IPS-15b (cell line): Measurements from ENCODE around the gene SLC25A13.

Experiments used
- H3K27me3 ChIP-seq: one replicate; pipeline ENCODE4 v1.6.1; 2013; ENCODE audit warnings: low read length; ENCODE audit not compliant: control insufficient read depth, insufficient read depth
- H3K36me3 ChIP-seq: one replicate; pipeline ENCODE4 v1.6.1; 2013; ENCODE audit warnings: low read length; ENCODE audit not compliant: control insufficient read depth, insufficient read depth
- H3K4me1 ChIP-seq: one replicate; pipeline ENCODE4 v1.6.1; 2013; ENCODE audit warnings: mild to moderate bottlenecking, low read length; ENCODE audit not compliant: control insufficient read depth, insufficient read depth
- H3K4me3 ChIP-seq: one replicate; pipeline ENCODE4 v1.5.1; 2013; ENCODE audit warnings: low read depth, low read length
- H3K9ac ChIP-seq: one replicate; pipeline ENCODE4 v1.6.1; 2013; ENCODE audit warnings: low read depth, mild to moderate bottlenecking, low read length
- H3K9me3 ChIP-seq: one replicate; pipeline ENCODE4 v1.6.1; 2013; ENCODE audit warnings: mild to moderate bottlenecking, low read length; ENCODE audit not compliant: control insufficient read depth, insufficient read depth

The SLC25A13 gene

GRCh38 chr7:96135241-96135640, 186.7 kb downstream of the SLC25A13 start:
- H3K4me1 ChIP-seq: peaks cover 3% of the 10 kb centered on the region
- H3K9me3 ChIP-seq: no peaks in the 10 kb centered on the region
- H3K27me3 ChIP-seq: no peaks in the 10 kb centered on the region
- H3K9ac ChIP-seq: no peak overlapping the region
- H3K4me3 ChIP-seq: no peak overlapping the region
- no peaks in the 10 kb centered on the region for H3K36me3 ChIP-seq

- Histone ChIP-seq H3K9me3 (no peaks in the 10 kb centered on the region), H3K4me3 (no peak overlapping the region)
Measured at GRCh38 chr7:96131525-96131924, 190.4 kb downstream of the SLC25A13 start.

GRCh38 chr7:96127746-96128145, 194.2 kb downstream of the SLC25A13 start:
- peaks cover 3% of the 10 kb centered on the region for H3K4me1 ChIP-seq
- H3K9me3 ChIP-seq: no peaks in the 10 kb centered on the region
- no peak overlapping the region for H3K9ac ChIP-seq
- no peaks in the 10 kb centered on the region for H3K27me3 ChIP-seq
- no peak overlapping the region for H3K4me3 ChIP-seq
- H3K36me3 ChIP-seq: no peaks in the 10 kb centered on the region

More at GRCh38 chr7:96131525-96131924, 190.4 kb downstream of the SLC25A13 start:
- Histone ChIP-seq H3K36me3 (no peaks in the 10 kb centered on the region), H3K4me1 (peaks cover 3% of the 10 kb centered on the region), H3K27me3 (no peaks in the 10 kb centered on the region), H3K9ac (no peak overlapping the region)

GRCh38 chr7:96126382-96126781, 195.5 kb downstream of the SLC25A13 start:
- H3K36me3 ChIP-seq: no peaks in the 10 kb centered on the region
- H3K4me3 ChIP-seq: no peak overlapping the region
- peaks cover 3% of the 10 kb centered on the region for H3K4me1 ChIP-seq
- no peak overlapping the region for H3K9ac ChIP-seq
- no peaks in the 10 kb centered on the region for H3K27me3 ChIP-seq
- no peaks in the 10 kb centered on the region for H3K9me3 ChIP-seq

- Histone ChIP-seq H3K4me3 (no peak overlapping the region), H3K36me3 (no peaks in the 10 kb centered on the region), H3K4me1 (peaks cover 10% of the 10 kb centered on the region), H3K9me3 (no peaks in the 10 kb centered on the region), H3K27me3 (no peaks in the 10 kb centered on the region), H3K9ac (no peak overlapping the region)
Measured at GRCh38 chr7:96122746-96123145, 199.2 kb downstream of the SLC25A13 start.

GRCh38 chr7:96121752-96122151, 200.1 kb downstream of the SLC25A13 start:
- no peaks in the 10 kb centered on the region for H3K9me3 ChIP-seq
- H3K9ac ChIP-seq: no peak overlapping the region
- H3K27me3 ChIP-seq: no peaks in the 10 kb centered on the region
- peaks cover 10% of the 10 kb centered on the region for H3K4me1 ChIP-seq
- no peak overlapping the region for H3K4me3 ChIP-seq
- no peaks in the 10 kb centered on the region for H3K36me3 ChIP-seq

GRCh38 chr7:96120445-96121225, 201.3 kb downstream of the SLC25A13 start:
- Histone ChIP-seq H3K4me3 (no peak overlapping the region), H3K36me3 (no peaks in the 10 kb centered on the region)

GRCh38 chr7:96118449-96119001, 203.4 kb downstream of the SLC25A13 start:
- H3K36me3 ChIP-seq: no peaks in the 10 kb centered on the region
- peaks cover 7% of the 10 kb centered on the region for H3K4me1 ChIP-seq
- no peak overlapping the region for H3K4me3 ChIP-seq
- H3K9ac ChIP-seq: no peak overlapping the region
- H3K9me3 ChIP-seq: no peaks in the 10 kb centered on the region
- no peaks in the 10 kb centered on the region for H3K27me3 ChIP-seq

More at GRCh38 chr7:96120445-96121225, 201.3 kb downstream of the SLC25A13 start:
- no peaks in the 10 kb centered on the region for H3K27me3 ChIP-seq
- peaks cover 7% of the 10 kb centered on the region for H3K4me1 ChIP-seq
- H3K9ac ChIP-seq: no peak overlapping the region
- H3K9me3 ChIP-seq: no peaks in the 10 kb centered on the region

GRCh38 chr7:96116173-96116572, 205.7 kb downstream of the SLC25A13 start:
- H3K27me3 ChIP-seq: no peaks in the 10 kb centered on the region
- no peaks in the 10 kb centered on the region for H3K9me3 ChIP-seq
- H3K9ac ChIP-seq: no peak overlapping the region
- no peak overlapping the region for H3K4me3 ChIP-seq
- H3K4me1 ChIP-seq: peaks cover 7% of the 10 kb centered on the region
- H3K36me3 ChIP-seq: no peaks in the 10 kb centered on the region

- H3K4me3 ChIP-seq: no peak overlapping the region
- H3K4me1 ChIP-seq: peaks cover 7% of the 10 kb centered on the region
- H3K36me3 ChIP-seq: no peaks in the 10 kb centered on the region
- no peaks in the 10 kb centered on the region for H3K9me3 ChIP-seq
- no peaks in the 10 kb centered on the region for H3K27me3 ChIP-seq
- H3K9ac ChIP-seq: no peak overlapping the region
Measured at GRCh38 chr7:96114190-96114589, 207.7 kb downstream of the SLC25A13 start.

GRCh38 chr7:96111405-96111804, 210.5 kb downstream of the SLC25A13 start:
- Histone ChIP-seq H3K4me1 (no peaks in the 10 kb centered on the region), H3K27me3 (no peaks in the 10 kb centered on the region), H3K9ac (no peak overlapping the region), H3K9me3 (no peaks in the 10 kb centered on the region), H3K36me3 (no peaks in the 10 kb centered on the region), H3K4me3 (no peak overlapping the region)

- no peaks in the 10 kb centered on the region for H3K36me3 ChIP-seq
- H3K4me1 ChIP-seq: no peaks in the 10 kb centered on the region
- H3K9me3 ChIP-seq: no peaks in the 10 kb centered on the region
- H3K4me3 ChIP-seq: no peak overlapping the region
- no peaks in the 10 kb centered on the region for H3K27me3 ChIP-seq
- no peak overlapping the region for H3K9ac ChIP-seq
Measured at GRCh38 chr7:96104984-96105383, 216.9 kb downstream of the SLC25A13 start.
